DND-41 (cell line): ENCODE results near the gene THSD7A.

Source experiments
- ATAC-seq: fragments of 200-7000 bp; cut with Tn5 transposase; 3 replicates; pipeline ENCODE4 v1.9.1; 2021; ENCODE audit warnings: low read depth; ENCODE audit not compliant: insufficient read depth
- DNase-seq: peaks from one replicate; pipeline ENCODE4 v3.0.0-alpha.2; 2020
- H2AFZ ChIP-seq: 2 replicates; pipeline ENCODE4 v1.6.0; 2012; ENCODE audit warnings: low read depth, low read length
- H3K27ac ChIP-seq: 2 replicates; pipeline ENCODE4 v1.5.1; 2012; ENCODE audit warnings: low read length, inconsistent platforms
- H3K27me3 ChIP-seq: fragments of 200-600 bp; sonication (generic); 2 replicates; pipeline ENCODE4 v1.6.0; 2012; ENCODE audit warnings: low read length, mild to moderate bottlenecking, inconsistent platforms; ENCODE audit not compliant: insufficient read depth, poor library complexity
- H3K36me3 ChIP-seq: 2 replicates; pipeline ENCODE4 v1.5.1; 2012; ENCODE audit warnings: low read length, inconsistent platforms; ENCODE audit not compliant: insufficient read depth
- H3K4me1 ChIP-seq: 2 replicates; pipeline ENCODE4 v1.5.1; 2012; ENCODE audit warnings: mild to moderate bottlenecking, low read length; ENCODE audit not compliant: insufficient read depth
- H3K4me2 ChIP-seq: 2 replicates; pipeline ENCODE4 v1.6.0; 2012; ENCODE audit warnings: mild to moderate bottlenecking, moderate library complexity, low read length, inconsistent platforms; ENCODE audit not compliant: insufficient read depth
- H3K4me3 ChIP-seq, 2 experiments: fragments of 200-600 bp in 1 of 2; shearing (Covaris generic) in 1 of 2; 2 replicates each; pipeline ENCODE4 v1.5.1; 2012 to 2016; ENCODE audit warnings: inconsistent platforms in 2 of 2, low read length in 2 of 2, mild to moderate bottlenecking in 2 of 2, low read depth in 1 of 2, moderate library complexity in 1 of 2
- H3K79me2 ChIP-seq: 2 replicates; pipeline ENCODE4 v1.6.0; 2012; ENCODE audit warnings: low read length, inconsistent platforms; ENCODE audit not compliant: insufficient read depth
- H3K9ac ChIP-seq: 2 replicates; pipeline ENCODE4 v1.6.0; 2012; ENCODE audit warnings: low read depth, mild to moderate bottlenecking, inconsistent platforms, low read length, moderate library complexity
- H3K9me3 ChIP-seq: 2 replicates; pipeline ENCODE4 v1.5.1; 2012; ENCODE audit warnings: low read length, moderate library complexity, mild to moderate bottlenecking, inconsistent platforms; ENCODE audit not compliant: insufficient read depth, severe bottlenecking
- H4K20me1 ChIP-seq: 2 replicates; pipeline ENCODE4 v1.6.0; 2012; ENCODE audit warnings: low read length; ENCODE audit not compliant: insufficient read depth
- EZH2 ChIP-seq: IDR thresholded peaks from 3 replicates; pipeline ENCODE4 v1.6.1; 2012; ENCODE audit warnings: borderline replicate concordance, low read depth, mild to moderate bottlenecking, moderate library complexity, low read length, inconsistent platforms; ENCODE audit not compliant: severe bottlenecking
- TF ChIP-seq, protein P1 (sequence below): IDR thresholded peaks from 2 replicates; pipeline ENCODE4 v1.5.1; 2012; ENCODE audit warnings: borderline replicate concordance, low read length, moderate library complexity, mild to moderate bottlenecking; ENCODE audit not compliant: poor library complexity, severe bottlenecking; ENCODE audit errors: extremely low read depth

The THSD7A gene

DNA sequence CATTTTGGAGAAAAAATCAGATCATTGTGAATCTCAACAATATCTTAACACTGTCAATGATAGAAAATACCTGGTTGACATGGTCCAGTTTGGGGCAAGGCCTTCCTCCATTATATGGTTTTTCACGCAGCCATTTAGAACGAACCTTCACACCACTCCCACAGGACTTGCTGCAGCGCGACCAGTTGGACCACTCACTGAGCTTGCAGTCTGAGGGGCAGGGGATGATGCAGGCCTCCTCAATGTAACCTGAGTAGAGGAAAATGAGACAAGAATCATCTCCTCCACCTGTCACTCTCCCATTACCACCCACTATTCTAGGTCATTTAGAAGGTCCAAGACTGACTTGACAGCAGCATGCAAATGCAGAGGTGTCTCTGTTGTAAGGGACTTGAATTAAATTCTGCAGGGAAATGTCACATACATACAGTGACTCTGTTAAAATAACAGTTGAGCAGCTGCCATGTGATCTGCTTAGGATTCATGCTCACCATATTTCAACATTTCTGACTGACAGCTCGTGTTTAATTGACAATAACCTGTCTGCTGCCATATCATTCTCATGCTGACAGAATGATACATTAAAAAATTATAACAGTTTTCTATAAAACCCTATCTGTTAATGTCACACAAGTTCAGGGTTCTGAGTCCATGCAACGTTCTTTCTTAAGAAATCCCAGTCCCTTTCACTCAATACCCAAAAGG lies 403.0 kb downstream of the THSD7A start:
- ATAC-seq, result no peak
- no peaks in the 10 kb centered on the region for H3K79me2 ChIP-seq

DNA sequence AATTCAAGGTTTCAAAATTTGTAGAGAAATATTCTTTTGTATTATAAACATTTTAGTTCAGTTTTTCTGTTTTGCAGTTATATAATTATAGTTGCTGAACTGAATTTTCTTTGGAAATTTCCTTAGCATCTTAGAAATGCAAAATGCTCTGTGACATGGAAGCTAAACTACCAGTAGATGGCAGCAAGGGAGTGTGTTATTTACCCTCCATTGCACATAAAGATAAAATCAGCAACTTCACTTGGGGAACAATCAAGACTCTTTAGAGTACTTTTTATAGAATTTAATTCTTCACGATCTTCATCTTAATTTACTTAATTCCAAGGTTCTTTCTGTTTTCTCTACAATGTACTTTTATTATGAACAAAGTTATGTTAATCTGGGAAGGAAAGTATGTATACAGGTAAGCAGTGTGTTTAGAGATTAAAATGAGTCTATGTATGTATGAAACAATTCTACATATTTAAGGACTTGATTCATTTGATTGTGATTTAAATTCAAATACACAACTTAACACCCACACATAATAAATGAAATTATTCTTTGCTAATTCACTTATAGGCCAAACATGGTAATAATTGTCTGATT lies 404.2 kb downstream of the THSD7A start:
- no peak overlapping the region for H3K9ac ChIP-seq
- H3K4me3 ChIP-seq, result no peak overlapping the region
- H3K9me3 ChIP-seq, result no peaks in the 10 kb centered on the region
- H3K4me2 ChIP-seq, result no peak overlapping the region
- TF ChIP-seq EZH2, result no peak
- TF ChIP-seq, protein P1, sequence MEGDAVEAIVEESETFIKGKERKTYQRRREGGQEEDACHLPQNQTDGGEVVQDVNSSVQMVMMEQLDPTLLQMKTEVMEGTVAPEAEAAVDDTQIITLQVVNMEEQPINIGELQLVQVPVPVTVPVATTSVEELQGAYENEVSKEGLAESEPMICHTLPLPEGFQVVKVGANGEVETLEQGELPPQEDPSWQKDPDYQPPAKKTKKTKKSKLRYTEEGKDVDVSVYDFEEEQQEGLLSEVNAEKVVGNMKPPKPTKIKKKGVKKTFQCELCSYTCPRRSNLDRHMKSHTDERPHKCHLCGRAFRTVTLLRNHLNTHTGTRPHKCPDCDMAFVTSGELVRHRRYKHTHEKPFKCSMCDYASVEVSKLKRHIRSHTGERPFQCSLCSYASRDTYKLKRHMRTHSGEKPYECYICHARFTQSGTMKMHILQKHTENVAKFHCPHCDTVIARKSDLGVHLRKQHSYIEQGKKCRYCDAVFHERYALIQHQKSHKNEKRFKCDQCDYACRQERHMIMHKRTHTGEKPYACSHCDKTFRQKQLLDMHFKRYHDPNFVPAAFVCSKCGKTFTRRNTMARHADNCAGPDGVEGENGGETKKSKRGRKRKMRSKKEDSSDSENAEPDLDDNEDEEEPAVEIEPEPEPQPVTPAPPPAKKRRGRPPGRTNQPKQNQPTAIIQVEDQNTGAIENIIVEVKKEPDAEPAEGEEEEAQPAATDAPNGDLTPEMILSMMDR, result peak; percentile 75
- H3K27me3 ChIP-seq, result no peaks in the 10 kb centered on the region
- H3K36me3 ChIP-seq, result no peaks in the 10 kb centered on the region
- no peaks in the 10 kb centered on the region for H3K79me2 ChIP-seq
- H2AFZ ChIP-seq, result no peak overlapping the region
- H3K27ac ChIP-seq, result no peak overlapping the region
- no peaks in the 10 kb centered on the region for H3K4me1 ChIP-seq
- H4K20me1 ChIP-seq, result no peaks in the 10 kb centered on the region
- no peak for DNase-seq
- ATAC-seq, result peak; percentile 64; the same call in 2 of the 3 replicates

More for the DNA sequence above, 403.0 kb downstream of the THSD7A start:
- no peak overlapping the region for H3K4me3 ChIP-seq
- H3K4me2 ChIP-seq, result no peak overlapping the region
- H4K20me1 ChIP-seq, result no peaks in the 10 kb centered on the region
- no peak overlapping the region for H3K9ac ChIP-seq
- H2AFZ ChIP-seq, result no peak overlapping the region
- H3K27ac ChIP-seq, result no peak overlapping the region
- no peaks in the 10 kb centered on the region for H3K4me1 ChIP-seq
- no peaks in the 10 kb centered on the region for H3K9me3 ChIP-seq
- no peak for DNase-seq
- H3K36me3 ChIP-seq, result no peaks in the 10 kb centered on the region
- no peak for TF ChIP-seq EZH2
- TF ChIP-seq, protein P1, result no peak
- H3K27me3 ChIP-seq, result no peaks in the 10 kb centered on the region

DNA sequence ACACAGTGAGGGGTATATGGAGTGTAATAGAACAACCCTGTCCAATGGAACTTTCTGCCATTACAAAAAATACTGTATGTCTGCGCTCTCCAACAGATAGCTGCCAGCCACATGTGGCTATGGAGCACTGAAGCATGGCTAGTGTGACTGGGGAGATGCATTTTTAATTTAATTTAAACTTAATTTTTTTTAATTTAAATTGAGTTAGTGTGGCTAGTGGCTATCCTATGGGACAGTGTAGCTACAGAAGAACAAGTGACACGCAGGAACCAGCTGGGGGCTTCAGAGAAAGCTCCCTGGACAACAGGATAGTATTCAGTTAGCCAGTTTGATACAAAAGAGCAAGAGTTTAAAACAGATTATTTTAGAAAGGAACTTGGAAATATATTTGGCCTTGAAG lies 408.0 kb downstream of the THSD7A start:
- peaks cover 6% of the 10 kb centered on the region for H3K9me3 ChIP-seq
- no peak overlapping the region for H3K27ac ChIP-seq
- no peaks in the 10 kb centered on the region for H3K27me3 ChIP-seq
- no peak for ATAC-seq
- DNase-seq, result no peak
- no peaks in the 10 kb centered on the region for H3K79me2 ChIP-seq
- H3K4me1 ChIP-seq, result no peaks in the 10 kb centered on the region
- H3K36me3 ChIP-seq, result no peaks in the 10 kb centered on the region
- no peaks in the 10 kb centered on the region for H4K20me1 ChIP-seq
- no peak overlapping the region for H3K9ac ChIP-seq
- TF ChIP-seq, protein P1, result no peak
- TF ChIP-seq EZH2, result no peak
- H3K4me3 ChIP-seq, result no peak overlapping the region
- no peak overlapping the region for H3K4me2 ChIP-seq
- H2AFZ ChIP-seq, result no peak overlapping the region
